GM18498 (cell line): ENCODE data around the gene DERA.

Source experiments
- ATAC-seq: cut with Tn5 transposase; IDR thresholded peaks from one replicate; pipeline ENCODE4 v1.9.1; 2021; ENCODE audit warnings: mild to moderate bottlenecking, moderate library complexity; ENCODE audit not compliant: unreplicated experiment

The DERA gene

GRCh38 chr12:16062611-16063010 lies 151.5 kb downstream of the DERA start:
- ATAC-seq = no peak

GRCh38 chr12:16063726-16064125 lies 152.6 kb downstream of the DERA start:
- ATAC-seq = no peak

GRCh38 chr12:16070113-16070512 lies 159.0 kb downstream of the DERA start:
- ATAC-seq = no peak

GRCh38 chr12:16072678-16073077 lies 161.5 kb downstream of the DERA start:
- ATAC-seq = no peak

DNA sequence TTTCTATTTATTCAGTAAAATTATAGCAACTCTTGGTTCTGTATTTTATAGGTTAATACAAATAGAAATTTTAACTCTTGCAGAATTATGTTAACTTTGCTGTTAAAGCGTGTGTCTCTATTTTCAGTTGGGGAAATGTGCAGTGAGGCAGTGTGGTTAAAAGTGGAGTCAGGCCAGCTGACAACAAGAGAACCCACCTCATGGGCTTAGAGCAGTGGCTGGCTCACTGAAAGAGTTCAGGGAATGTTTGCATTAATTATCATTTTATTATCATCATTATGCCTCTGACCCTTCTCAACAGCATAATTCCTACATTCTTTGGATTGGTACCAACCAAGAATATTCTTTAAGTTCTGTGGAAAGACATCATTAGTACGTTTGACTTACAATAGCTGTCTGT lies 163.8 kb downstream of the DERA start:
- ATAC-seq = no peak

DNA sequence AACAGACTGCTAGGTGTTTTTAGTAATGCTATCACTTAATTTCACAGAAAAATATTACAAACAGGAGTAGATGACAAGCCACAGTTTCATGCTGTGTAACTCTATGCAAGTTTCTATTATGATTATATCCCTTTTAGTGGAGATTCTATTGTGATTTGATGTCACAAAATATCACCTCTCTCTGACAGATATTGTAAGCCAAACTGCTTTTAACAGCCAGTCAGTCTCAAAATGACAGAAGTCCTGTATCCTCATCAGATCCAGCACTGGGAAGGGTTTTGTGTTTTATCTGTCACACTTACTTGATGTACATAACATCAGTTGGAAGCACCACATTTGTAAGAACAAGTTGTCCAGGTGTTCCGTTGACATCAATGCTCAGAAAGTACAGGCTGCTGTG lies 164.8 kb downstream of the DERA start:
- no peak for ATAC-seq

DNA sequence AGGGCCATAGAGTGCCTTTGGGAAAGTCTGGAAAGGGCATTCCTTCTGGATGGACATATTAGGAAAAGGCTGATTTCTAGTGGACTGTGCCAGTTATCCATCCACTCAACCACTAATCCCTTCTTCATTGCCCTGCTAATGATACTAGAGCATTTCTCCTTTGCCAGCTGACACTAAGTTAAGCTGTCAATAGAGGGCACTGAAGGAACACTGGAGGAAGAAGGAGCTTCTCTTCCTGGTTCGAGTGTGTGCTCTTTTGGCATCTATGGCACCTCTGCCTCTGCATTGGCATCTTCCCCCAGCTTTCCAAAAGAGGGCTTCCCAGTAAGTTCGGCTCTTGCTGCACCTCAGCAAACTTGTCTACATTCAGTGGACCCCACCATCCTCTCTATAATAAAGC lies 165.4 kb downstream of the DERA start:
- ATAC-seq = peak; percentile 85

DNA sequence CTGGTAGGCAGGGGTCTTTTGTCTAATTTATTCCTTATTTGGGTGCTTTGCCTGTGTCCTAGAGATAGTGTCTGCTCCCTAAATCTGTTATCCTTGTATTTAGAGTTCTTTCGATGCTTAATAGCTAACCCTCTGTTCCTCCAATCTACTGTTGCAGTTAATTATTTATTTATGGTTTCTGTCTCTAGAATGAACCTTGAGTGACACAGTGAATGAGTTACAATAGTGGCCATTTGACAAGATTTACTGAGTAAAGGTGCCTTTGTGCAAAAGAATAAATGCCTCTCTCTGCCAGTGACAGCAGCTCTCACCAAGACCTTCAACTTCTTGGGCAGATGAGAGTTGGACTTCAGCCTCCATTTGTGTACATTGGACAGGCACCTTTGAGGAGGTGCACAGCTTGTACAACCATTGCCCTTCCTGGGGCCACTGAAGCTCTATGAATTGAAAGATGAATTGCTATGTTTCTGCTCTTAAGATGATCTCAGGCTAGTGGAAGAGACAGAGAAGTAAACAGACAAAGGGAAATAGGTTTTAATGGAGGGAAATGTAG lies 165.9 kb downstream of the DERA start:
- peak; percentile 33 for ATAC-seq

DNA sequence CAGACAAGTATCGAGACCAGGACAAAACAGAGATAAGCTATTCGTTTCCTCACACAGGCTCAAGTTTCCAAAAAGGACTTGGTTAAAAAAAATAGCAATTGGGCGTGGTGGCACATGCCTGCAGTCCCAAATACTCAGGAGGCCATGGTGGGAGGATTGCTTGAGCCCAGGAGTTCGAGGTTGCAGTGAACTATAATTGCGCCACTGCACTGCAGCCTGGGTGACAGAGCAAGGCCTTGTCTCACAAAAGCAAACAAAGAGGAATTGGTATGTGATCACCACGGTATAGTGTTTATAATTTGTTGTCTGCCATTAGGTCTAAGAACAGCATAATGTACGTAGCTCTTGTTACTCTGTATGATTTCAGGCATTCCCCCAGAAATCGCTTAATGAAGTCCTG lies 175.3 kb downstream of the DERA start:
- ATAC-seq = no peak

DNA sequence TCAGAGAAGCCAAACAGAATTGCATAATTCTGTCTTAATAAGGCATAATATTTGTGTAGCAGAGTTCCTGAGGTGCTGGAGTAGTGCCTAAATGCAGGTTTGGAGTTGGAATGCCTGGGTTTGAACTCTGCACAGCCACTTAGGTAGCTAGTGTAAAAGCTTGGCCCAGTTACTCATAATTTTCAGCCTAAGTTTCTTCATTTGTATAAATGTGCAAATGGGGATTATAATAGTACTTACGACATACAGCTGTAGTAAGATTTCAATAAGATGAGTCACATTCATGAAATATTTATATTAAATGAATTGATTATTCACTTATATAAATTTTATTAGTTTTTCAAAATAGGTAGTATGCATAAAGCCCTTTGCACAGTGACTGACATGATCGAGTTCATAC lies 175.8 kb downstream of the DERA start:
- no peak for ATAC-seq
